Memory B cell (primary cell): ENCODE results near the gene CABYR.

Experiments used
- ATAC-seq: fragments of 150-1000 bp; cut with Tn5 transposase; 2 replicates; pipeline ENCODE4 v1.10.0; 2021; ENCODE audit warnings: low read depth, mild to moderate bottlenecking, moderate library complexity
- DNase-seq, 2 donors: peaks; one replicate each; pipeline ENCODE4 v3.0.0; 2022; ENCODE audit warnings: low spot score in 2 of 2
- H3K27ac Mint-ChIP-seq: one replicate; pipeline ENCODE4 v1.8.0; 2022; ENCODE audit warnings: mild to moderate bottlenecking, moderate library complexity, mixed read lengths
- H3K27me3 Mint-ChIP-seq: one replicate; pipeline ENCODE4 v1.8.0; 2022; ENCODE audit warnings: mixed read lengths
- H3K36me3 Mint-ChIP-seq: one replicate; pipeline ENCODE4 v1.8.0; 2022; ENCODE audit warnings: mild to moderate bottlenecking, mixed read lengths
- H3K4me1 Mint-ChIP-seq: one replicate; pipeline ENCODE4 v1.8.0; 2022; ENCODE audit warnings: mixed read lengths
- H3K4me3 Mint-ChIP-seq: one replicate; pipeline ENCODE4 v1.8.0; 2022; ENCODE audit warnings: mild to moderate bottlenecking, moderate library complexity, mixed read lengths
- H3K9me3 Mint-ChIP-seq: one replicate; pipeline ENCODE4 v1.8.0; 2022; ENCODE audit warnings: mixed read lengths

CABYR gene

GRCh38 chr18:24209558-24209957 lies 70.7 kb downstream of the CABYR start:
- Mint-ChIP-seq H3K36me3 (no peaks in the 10 kb centered on the region), H3K4me3 (no peak overlapping the region), H3K9me3 (no peaks in the 10 kb centered on the region), H3K4me1 (no peaks in the 10 kb centered on the region), H3K27ac (no peak overlapping the region), H3K27me3 (peaks cover 8% of the 10 kb centered on the region)
- DNase-seq (no peak), ATAC-seq (no peak)
